Stimulated activated CD8-positive, alpha-beta memory T cell treated with anti-CD3 and anti-CD28 coated beads, Interleukin-15, amount 100 ng/mL, for 24 hours (primary cell): ENCODE results near the gene LDLRAP1.

Source experiments
- DNase-seq: peaks from one replicate; pipeline ENCODE4 v3.0.0-alpha.2; 2020; ENCODE audit warnings: low read depth

Gene LDLRAP1

DNA sequence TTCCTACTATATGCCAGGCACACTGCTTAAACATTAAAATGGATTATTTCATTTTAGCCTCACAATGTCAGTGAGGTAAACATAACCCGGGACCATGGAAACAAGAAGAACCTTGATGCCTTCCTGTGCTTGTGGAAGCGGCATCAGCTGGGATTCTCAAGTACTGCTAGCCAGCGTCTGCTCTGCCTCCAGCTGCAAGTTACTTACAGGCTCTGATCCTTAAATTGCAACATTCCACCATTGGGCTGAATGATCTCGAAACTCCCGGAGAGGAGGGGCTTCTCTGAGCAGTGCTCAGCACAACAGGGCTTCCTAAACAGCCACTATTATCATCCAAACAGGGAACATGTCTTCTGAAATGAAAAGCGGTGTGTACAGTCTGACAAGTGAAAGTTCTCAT, 66.5 kb downstream of the LDLRAP1 start:
- DNase-seq, result no peak

DNA sequence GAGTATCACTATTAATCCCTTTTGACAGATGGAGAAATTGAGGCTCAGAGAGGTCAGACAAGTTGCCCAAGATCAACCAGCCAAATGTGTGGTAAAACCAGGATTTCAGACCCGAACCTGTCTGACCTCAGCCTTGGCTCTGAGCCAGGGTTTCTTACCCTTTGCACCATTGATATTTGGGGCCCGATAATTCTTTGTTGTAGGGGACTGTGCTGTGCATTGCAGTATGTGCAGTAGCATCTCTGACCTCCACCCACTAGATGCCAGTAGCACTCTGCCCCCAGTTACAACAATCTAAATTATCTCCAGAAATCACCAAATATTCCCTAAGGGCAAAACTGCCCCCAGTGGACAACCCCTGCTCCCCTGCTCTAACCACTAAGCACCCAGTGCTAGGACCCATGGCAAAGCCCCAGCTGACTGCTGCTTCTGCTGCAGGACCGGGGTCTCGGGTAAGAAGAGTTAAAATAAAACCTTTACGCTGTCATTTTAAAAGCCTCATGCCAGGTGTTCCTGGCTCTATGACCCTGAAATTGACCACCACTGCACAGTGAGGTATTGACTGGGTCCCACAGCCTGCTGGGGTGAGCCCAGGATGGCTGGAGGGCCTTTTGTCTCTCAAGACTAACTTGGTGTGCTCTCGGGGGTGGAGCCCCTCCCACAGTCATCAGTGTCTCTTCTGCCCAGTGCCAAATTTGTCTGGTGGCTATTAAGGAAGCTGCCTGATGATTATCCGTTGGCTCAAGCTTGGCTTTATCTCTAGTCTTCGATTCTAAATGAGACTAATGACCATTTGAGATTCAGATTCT, 67.6 kb downstream of the LDLRAP1 start:
- DNase-seq, result no peak

DNA sequence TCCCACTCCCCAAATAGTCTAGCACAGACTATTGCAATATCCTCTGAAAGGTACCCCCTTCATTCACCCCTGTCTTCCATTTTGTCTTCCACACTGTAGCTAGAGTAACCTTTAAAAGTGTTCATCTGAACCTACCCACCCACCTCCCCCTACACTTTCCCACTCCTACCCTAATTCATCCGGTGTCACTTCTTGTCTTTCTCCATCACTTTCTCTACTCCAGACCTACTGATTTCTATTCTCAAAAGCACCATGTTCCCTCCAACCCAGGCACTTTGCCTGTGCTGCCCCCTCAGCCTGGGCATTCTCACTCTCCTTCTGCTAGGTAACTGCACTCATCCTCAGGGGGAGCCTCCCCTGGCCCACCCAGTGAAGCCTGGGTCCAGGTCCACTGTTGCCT, 68.4 kb downstream of the LDLRAP1 start:
- no peak for DNase-seq

DNA sequence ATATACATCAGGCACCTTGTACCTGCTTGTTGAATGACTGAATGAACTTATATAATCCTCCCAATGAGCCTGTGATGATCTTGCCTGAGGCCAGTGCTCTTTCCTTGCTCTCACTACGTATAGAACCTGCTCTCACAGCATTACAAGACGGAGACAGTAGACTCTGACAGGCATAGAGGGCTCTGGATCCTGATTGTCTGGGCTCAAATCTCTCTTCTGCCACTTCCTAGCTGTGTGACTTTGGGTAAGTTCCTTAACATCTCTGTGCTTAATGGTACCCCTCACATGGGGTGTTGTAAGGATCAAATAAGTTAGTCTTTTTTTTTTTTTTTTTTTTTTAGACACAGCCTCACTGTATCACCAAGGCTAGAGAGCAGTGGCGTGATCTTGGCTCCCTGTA, 69.0 kb downstream of the LDLRAP1 start:
- DNase-seq, result no peak

DNA sequence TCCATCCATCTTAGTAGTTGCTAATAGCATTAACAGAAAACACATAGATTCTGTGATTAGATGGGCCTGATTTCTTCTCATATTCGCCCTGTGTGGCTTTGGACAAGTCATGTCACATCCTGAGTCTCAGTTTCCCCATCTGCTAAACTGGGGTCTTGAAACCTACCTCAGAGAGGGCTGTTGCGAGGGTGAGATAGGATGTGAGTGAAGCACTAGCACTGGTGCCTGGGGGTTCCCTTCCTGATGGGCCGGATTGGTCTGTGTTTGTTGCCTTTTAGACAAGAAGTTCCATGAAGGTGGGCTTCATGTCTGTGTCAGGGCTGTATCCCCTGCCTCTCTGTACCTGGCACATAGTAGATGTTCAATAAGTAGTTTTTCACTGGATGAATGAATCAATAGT, 69.7 kb downstream of the LDLRAP1 start:
- no peak for DNase-seq

DNA sequence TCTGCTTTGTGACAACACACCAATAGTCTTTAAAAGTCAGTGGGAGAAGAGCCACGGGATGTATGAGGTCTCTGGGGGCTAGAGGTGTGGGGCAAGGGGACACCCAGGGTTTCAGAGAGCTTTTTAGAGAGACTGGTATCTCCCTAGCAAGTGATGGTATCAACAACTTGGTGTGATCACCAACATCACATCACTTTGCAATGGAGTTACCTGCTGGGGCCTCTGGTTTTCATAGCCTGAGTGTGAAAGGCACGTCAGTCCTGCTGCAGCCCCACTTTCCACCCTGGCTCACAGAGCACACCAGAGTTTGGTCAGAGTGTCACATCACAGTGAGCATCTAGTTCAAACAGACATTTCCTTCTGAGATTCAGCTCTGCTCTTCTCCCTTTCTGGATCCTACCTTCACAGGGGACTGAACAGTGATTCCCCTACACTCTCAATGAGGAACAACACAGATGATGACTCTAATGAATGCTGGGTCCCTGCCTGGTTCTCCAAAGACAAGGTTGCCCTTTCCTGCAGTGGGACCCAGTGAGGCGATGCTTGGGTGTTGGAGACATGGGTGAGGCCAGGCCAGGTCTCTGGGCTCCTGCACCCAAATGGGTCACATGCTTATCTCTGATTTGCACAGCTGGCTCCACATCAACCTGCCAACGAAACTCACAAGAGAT, 71.2 kb downstream of the LDLRAP1 start:
- DNase-seq, result no peak

DNA sequence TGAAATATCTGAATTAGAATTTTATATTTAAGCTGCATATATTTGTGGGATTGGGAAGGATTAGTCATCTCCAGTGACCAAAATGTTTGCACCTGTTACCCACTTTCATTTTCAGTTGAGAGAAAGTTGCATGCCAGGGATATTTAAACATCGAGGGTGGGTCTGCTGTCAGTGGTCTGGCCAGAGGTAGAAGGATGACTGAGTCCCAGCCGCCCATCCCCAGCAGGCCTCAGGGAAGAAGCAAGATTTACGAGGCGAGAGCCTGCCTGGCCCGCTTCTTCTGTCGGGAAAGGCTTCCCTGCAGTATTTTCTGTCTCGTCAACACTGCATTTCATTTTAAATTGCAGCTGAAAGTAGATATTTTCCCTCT, 71.8 kb downstream of the LDLRAP1 start:
- DNase-seq, result no peak

DNA sequence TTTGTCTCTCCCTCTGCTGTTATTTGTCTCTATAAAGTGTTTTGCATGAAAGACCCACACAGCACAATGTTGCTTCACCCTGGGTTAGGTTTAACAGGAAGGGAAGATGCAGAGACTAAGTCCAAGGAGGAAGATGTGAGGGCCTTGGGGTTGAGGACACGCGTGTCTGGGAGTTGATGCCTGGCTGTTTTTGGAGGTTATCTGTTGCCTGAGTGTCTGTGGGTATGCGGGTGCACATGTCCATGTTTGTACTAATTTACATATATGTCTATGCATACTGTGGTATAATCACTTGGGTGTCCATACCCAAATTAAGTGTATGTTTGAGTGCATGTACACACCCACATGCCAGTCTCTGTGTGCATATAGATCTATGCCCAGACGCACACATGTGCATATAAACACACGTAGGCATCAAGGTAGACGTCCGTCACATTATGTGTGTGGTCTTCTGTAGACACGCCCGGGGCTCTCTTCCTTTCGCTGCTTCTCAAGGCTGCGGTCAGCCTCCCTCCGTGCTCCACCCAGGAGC, 72.2 kb downstream of the LDLRAP1 start:
- no peak for DNase-seq

DNA sequence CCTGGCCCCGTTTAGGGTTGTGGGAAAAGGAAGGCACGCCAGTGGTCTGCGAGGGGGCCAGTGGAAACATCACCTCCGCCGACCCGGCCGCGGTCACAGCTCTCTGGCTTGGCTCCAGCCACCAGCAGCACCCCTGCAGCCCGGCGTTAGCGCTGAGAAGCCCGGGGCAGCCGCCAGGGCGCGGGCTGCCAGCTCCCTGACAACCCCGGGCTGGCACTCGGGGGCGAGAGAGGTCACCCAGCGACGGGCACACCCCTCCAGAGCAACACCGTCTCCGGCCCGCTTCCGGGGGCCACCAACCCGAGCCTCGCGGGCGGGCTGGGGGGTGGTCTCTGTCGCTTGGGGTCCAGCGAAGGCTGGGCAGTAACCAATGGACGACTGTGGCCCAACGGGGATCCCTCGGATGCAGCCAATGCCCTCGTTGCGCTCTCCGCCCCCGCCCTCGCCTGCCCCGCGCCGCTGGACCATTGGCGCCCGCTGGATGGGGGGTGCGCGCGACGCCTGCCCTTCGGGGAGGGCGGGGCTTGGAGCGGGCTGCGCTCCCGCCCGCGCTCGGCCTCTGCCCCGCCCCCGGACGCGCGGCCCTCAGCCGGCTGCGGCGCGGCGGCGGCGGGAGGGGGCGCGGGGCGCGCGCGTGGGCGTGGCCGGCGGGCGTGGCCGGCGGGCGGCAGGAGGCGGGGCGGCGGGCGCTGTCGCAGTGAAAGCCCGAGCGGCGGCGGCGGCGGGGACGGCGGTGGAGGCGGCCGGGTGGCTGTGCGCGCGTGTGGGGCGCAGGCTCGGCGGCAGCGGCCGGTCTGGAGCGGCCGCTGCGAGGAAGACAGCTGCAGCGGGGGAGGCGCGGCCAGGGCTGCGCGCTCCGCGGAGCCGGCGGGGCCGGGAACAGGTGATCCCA, 72.9 kb downstream of the LDLRAP1 start, which contains the start of gene MAN1C1:
Gene MAN1C1, plus strand, starts transcription at position 697 of the 892 bp plus-strand sequence. CDS start 1,007 bp downstream, outside the sequence.
- DNase-seq, result peak; percentile 71

DNA sequence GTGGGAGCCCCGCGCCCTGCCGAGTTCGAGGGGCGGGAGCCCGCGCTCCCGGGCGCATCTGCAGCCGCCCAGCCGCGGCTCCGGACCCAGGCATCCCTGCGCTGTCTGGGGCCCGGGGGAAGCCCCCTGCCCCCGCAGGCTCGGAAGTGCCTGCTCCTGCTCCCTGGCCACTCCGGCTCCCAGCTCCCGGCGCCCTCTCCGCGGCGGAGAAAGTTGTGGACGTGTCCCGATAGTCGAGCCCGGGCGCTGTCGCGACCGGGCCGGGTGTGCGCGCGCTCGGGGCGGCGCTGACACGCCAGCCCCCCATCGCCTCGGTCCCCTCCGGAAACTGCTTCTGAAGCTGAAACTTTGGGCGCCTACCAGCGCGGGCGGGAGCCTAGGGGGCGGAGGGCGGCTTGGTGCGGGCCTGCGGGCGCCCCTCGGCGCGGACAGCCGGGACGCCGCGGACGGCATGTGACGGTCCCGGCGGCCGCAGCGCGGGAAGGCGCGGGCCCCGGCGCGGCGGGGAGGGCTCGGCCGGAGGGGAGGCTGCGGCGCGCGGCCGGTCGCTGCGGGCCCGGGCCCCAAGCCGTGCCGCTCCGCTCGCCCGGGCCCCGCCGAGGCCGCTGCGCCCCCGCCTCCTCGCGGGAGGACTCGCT, 73.7 kb downstream of the LDLRAP1 start:
- DNase-seq, result no peak

DNA sequence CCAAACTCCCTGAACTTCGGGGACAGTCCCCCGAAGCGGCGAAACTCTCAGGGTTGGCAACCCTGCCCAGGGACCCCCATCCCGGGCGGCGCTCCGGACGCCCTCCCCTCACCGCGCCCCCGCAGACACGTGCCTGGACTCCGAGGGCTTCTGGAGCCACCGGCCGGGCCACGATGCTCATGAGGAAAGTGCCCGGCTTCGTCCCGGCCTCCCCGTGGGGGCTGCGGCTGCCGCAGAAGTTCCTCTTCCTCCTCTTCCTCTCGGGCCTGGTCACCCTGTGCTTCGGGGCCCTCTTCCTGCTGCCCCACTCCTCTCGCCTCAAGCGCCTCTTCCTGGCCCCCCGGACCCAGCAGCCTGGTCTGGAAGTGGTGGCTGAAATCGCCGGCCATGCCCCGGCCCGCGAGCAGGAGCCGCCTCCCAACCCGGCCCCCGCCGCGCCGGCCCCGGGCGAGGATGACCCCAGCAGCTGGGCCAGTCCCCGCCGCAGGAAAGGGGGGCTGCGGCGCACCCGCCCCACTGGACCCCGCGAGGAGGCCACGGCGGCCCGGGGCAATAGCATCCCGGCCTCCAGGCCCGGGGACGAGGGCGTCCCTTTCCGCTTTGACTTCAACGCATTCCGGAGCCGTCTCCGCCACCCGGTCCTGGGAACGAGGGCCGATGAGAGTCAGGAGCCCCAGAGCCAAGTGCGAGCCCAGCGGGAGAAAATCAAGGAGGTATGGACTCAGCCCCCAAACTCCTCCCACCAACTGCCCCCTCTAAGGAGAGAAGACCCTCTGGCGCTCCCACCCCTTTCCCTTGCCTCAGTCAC, 74.4 kb downstream of the LDLRAP1 start:
- DNase-seq, result no peak

DNA sequence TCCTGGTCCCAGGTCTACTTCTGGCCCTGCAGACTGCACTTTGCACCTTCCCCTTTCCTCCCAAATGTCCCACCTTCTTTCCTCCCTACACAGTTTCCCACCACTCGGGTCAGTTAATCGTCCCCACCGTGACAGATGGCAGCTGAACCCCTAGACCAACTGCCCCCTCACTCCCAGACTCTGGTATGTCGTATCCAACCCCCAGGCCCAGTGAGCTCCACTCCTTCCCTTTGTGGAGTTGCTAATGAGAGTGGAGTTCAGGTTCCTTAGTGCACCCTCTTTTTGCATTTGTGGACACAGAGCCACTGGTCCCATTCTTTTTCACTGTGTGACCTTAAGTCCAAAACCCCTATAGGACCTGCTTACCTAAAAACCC, 75.0 kb downstream of the LDLRAP1 start:
- DNase-seq, result no peak
